ENCODE measurements around the gene STARD7.

DNA sequence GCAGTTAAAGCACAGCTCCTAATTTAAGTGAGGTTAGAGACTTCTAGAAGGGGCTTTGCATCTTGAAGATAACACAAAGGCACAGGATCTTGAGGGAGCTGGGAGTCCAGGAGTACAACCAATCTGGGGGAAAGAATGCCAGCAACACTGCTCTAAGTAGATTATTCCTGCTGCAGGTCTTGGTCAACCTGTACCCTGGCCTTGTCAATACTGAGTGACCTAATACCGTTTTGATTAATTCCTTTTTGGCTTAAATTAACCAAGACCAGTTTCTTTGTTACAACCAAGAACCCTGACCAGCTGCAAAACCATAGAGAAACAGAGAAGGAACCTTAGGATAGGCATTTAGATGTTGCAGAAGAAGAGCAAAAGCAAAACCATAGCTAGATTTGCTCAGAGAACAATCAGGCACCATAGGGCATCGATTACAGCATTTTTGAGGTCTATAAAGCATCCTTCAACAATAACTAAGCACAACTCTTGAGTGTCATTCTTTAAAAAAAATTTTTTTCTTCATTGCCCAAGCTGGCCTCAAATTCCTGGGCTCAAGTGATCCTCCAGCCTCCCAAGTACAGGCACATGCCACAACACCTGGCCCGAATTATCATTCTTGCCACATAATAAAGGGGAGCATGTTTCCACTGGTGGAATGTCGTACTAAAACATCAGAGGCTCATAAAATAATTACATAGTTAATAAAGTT lies 6.3 kb downstream of the STARD7 start:
- TF ChIP-seq, protein P1, sequence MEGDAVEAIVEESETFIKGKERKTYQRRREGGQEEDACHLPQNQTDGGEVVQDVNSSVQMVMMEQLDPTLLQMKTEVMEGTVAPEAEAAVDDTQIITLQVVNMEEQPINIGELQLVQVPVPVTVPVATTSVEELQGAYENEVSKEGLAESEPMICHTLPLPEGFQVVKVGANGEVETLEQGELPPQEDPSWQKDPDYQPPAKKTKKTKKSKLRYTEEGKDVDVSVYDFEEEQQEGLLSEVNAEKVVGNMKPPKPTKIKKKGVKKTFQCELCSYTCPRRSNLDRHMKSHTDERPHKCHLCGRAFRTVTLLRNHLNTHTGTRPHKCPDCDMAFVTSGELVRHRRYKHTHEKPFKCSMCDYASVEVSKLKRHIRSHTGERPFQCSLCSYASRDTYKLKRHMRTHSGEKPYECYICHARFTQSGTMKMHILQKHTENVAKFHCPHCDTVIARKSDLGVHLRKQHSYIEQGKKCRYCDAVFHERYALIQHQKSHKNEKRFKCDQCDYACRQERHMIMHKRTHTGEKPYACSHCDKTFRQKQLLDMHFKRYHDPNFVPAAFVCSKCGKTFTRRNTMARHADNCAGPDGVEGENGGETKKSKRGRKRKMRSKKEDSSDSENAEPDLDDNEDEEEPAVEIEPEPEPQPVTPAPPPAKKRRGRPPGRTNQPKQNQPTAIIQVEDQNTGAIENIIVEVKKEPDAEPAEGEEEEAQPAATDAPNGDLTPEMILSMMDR (IDR thresholded peaks at IDR 0.05; ENCODE audit: low read depth, low read length, poor library complexity, severe bottlenecking): no peak
- no peak for TF ChIP-seq EZH2phosphoT487 (IDR thresholded peaks at IDR 0.05; ENCODE audit: borderline replicate concordance, low read length)
